CD8-positive, alpha-beta memory T cell (primary cell): Measurements from ENCODE around the gene CBFA2T3. TPM values are rescaled to one million over a fixed set of nuclear protein-coding genes. Genes with fewer than 3 reads are reported as not detected.

Experiments
- CTCF ChIA-PET: fragments of 350-600 bp; sonication (Branson Sonifier 250); formaldehyde crosslinking; loops from one replicate; lab custom pipeline; 2021; ENCODE audit warnings: antibody characterized with exemption; lab: Charles Lee
- POLR2A ChIA-PET: fragments of 350-600 bp; sonication (Branson Sonifier 250); formaldehyde crosslinking; loops from one replicate; lab custom pipeline; 2021; ENCODE audit warnings: antibody characterized with exemption; lab: Charles Lee
- DNase-seq, 5 donors: peaks; one replicate each; pipeline versions ENCODE4 v3.0.0 to v3.0.0-alpha.2; 2020 to 2022; ENCODE audit warnings: mixed read lengths in 1 of 5
- H3K27ac ChIP-seq: one replicate; pipeline ENCODE4 v1.7.0; 2013; ENCODE audit warnings: low read depth, mild to moderate bottlenecking, low read length, moderate library complexity
- H3K27me3 ChIP-seq: 2 replicates; pipeline ENCODE4 v1.7.0; 2013; ENCODE audit warnings: low read length, mild to moderate bottlenecking; ENCODE audit not compliant: insufficient read depth, poor library complexity, severe bottlenecking
- H3K36me3 ChIP-seq: 2 replicates; pipeline ENCODE4 v1.7.0; 2013; ENCODE audit warnings: mild to moderate bottlenecking, low read length, moderate library complexity; ENCODE audit not compliant: insufficient read depth
- H3K4me1 ChIP-seq: 2 replicates; pipeline ENCODE4 v1.7.0; 2013; ENCODE audit warnings: mild to moderate bottlenecking, low read length, moderate library complexity; ENCODE audit not compliant: insufficient read depth
- H3K4me3 ChIP-seq: 2 replicates; pipeline ENCODE4 v1.7.0; 2013; ENCODE audit warnings: mild to moderate bottlenecking, low read length
- H3K9me3 ChIP-seq: 2 replicates; pipeline ENCODE4 v1.7.0; 2013; ENCODE audit warnings: mild to moderate bottlenecking, low read length
- H3K27ac Mint-ChIP-seq, 8 donors: one replicate each; pipeline ENCODE4 v1.8.0; 2020 to 2021; ENCODE audit warnings: mixed read lengths in 8 of 8, mild to moderate bottlenecking in 6 of 8, inconsistent platforms in 3 of 8, moderate library complexity in 3 of 8
- H3K27me3 Mint-ChIP-seq, 2 donors: one replicate each; pipeline ENCODE4 v1.8.0; 2020 to 2021; ENCODE audit warnings: mixed read lengths in 2 of 2, mild to moderate bottlenecking in 1 of 2, moderate library complexity in 1 of 2
- H3K36me3 Mint-ChIP-seq, 3 donors: one replicate each; pipeline ENCODE4 v1.8.0; 2020 to 2021; ENCODE audit warnings: mixed read lengths in 3 of 3, inconsistent platforms in 1 of 3, mild to moderate bottlenecking in 1 of 3
- H3K4me1 Mint-ChIP-seq, 3 donors: one replicate each; pipeline ENCODE4 v1.8.0; 2020 to 2021; ENCODE audit warnings: mixed read lengths in 3 of 3, inconsistent platforms in 1 of 3, mild to moderate bottlenecking in 1 of 3
- H3K4me3 Mint-ChIP-seq, 7 donors: one replicate each; pipeline ENCODE4 v1.8.0; 2020 to 2021; ENCODE audit warnings: mixed read lengths in 7 of 7, mild to moderate bottlenecking in 6 of 7, moderate library complexity in 4 of 7, inconsistent platforms in 2 of 7
- H3K9me3 Mint-ChIP-seq, 5 donors: one replicate each; pipeline ENCODE4 v1.8.0; 2020 to 2022; ENCODE audit warnings: mixed read lengths in 5 of 5, mild to moderate bottlenecking in 3 of 5, moderate library complexity in 2 of 5, inconsistent platforms in 1 of 5
- polyA plus RNA-seq: library from polyadenylated mRNA; unstranded; fragments of 300-500 nt; fragmentation: Illumina TruSeq; gene quantifications from one replicate; pipeline ENCODE4 v1.2.3, GENCODE V29; 2021
- total RNA-seq, 2 experiments: library from RNA; stranded (reverse); gene quantifications; one replicate each; pipeline ENCODE4 v1.2.3, GENCODE V29; 2021

Gene CBFA2T3
- total and polyA plus RNA-seq, 3 experiments from 2014 or later, result 0.22 TPM; not detected in 2

DNA sequence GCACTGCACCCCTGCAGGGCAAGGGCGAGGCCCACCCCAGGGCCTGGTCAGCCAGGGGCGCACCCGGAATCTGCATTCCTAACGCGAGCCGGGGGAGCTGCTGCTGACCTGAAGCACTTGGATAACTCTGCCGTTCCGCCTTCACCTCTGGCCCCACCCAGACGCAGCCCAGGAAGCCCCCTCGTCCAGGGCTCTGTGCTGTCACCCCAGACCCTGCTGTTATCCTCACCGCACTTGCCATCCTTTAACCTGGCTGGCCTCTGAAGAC lies 97.3 kb downstream of the CBFA2T3 start:
- Mint-ChIP-seq H3K27me3 (peaks cover 1 to 3% of the 10 kb centered on the region in 2 donors), H3K27ac (no peak overlapping the region), H3K9me3 (no peaks in the 10 kb centered on the region), H3K4me3 (no peak overlapping the region), H3K4me1 (peaks cover 0 to 2% (median 0%) of the 10 kb centered on the region in 3 donors), H3K36me3 (no peaks in the 10 kb centered on the region)
- H3K4me3 ChIP-seq, result no peak overlapping the region
- H3K36me3 ChIP-seq, result no peaks in the 10 kb centered on the region
- CTCF ChIA-PET, result no interaction called here
- H3K27me3 ChIP-seq, result no peaks in the 10 kb centered on the region
- POLR2A ChIA-PET, result no interaction called here
- no peaks in the 10 kb centered on the region for H3K9me3 ChIP-seq
- H3K27ac ChIP-seq, result no peak overlapping the region
- no peak for DNase-seq
- H3K4me1 ChIP-seq, result no peaks in the 10 kb centered on the region

DNA sequence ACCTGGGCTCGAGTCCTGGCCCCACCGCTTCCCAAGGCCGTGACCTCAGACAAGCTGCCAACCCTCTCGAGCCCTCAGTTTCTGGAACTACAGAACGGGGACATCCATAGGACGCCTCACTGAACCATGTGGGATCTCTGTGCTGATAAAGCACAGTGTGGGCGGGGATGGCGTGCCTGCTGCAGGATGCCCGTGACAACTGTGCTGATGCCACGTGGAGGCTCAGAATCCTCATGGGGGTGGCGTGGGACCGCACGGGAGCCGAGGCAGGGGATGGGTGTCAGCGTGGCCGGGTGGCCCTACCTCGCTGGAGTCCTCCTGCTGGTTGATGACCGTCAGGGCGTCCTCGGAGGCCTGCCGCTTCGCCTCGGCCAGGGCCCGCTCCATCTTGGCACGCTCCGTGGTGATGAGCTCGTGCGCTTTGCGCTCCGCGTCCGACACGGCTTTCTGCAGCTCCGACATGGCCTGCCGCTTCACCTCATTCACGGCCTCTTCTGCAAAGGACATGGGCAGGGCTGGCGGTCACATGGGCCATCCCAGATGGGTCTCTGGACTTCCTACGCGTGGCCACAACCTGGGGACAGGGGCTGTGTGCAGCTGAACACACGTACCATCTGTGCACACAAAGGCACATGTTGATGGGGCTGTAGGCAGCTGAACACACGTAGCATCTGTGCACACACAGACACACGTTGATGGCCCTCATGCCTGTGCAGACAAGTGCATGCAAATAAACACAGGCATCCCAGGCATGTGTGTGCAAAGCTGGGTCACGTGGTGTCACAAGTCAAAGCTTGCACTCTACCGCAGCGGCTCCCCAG lies 97.8 kb downstream of the CBFA2T3 start:
- CTCF ChIA-PET, result no interaction called here
- Histone ChIP-seq H3K4me1 (no peaks in the 10 kb centered on the region), H3K27ac (no peak overlapping the region), H3K4me3 (no peak overlapping the region), H3K9me3 (no peaks in the 10 kb centered on the region), H3K36me3 (no peaks in the 10 kb centered on the region), H3K27me3 (no peaks in the 10 kb centered on the region)
- DNase-seq, result no peak
- Mint-ChIP-seq H3K4me3 (no peak overlapping the region), H3K9me3 (no peaks in the 10 kb centered on the region), H3K4me1 (peaks cover 0 to 2% (median 0%) of the 10 kb centered on the region in 3 donors), H3K27me3 (peaks cover 1 to 3% of the 10 kb centered on the region in 2 donors), H3K27ac (no peak overlapping the region), H3K36me3 (no peaks in the 10 kb centered on the region)
- POLR2A ChIA-PET, result no interaction called here

DNA sequence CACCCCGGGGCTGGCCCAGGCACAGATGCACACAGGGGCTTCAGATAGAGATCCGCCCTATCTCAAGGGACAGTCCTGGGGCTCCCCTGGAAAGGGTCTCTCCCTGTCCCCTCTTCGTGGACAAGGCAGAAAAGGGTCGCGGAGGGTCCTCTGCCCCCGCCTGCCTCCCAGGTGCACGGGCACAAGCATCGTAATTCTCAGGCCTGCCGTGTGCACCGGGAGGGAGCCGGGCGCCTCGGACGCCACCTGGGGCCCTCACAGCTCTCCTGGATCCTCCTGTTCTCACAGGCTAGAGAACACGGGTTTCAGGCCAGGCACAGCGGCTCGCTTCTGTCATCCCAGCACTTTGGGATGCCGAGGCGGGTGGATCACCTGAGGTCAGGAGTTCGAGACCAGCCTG lies 98.7 kb downstream of the CBFA2T3 start:
- Mint-ChIP-seq H3K27ac (no peak overlapping the region), H3K4me1 (peaks cover 0 to 2% (median 0%) of the 10 kb centered on the region in 3 donors), H3K4me3 (no peak overlapping the region), H3K36me3 (no peaks in the 10 kb centered on the region), H3K9me3 (no peaks in the 10 kb centered on the region), H3K27me3 (peaks cover 1 to 3% of the 10 kb centered on the region in 2 donors)
- no peaks in the 10 kb centered on the region for H3K4me1 ChIP-seq
- no peaks in the 10 kb centered on the region for H3K36me3 ChIP-seq
- no peak overlapping the region for H3K4me3 ChIP-seq
- ChIA-PET POLR2A (no interaction called here), CTCF (no interaction called here)
- H3K9me3 ChIP-seq, result no peaks in the 10 kb centered on the region
- H3K27me3 ChIP-seq, result no peaks in the 10 kb centered on the region
- no peak overlapping the region for H3K27ac ChIP-seq
- no peak for DNase-seq

DNA sequence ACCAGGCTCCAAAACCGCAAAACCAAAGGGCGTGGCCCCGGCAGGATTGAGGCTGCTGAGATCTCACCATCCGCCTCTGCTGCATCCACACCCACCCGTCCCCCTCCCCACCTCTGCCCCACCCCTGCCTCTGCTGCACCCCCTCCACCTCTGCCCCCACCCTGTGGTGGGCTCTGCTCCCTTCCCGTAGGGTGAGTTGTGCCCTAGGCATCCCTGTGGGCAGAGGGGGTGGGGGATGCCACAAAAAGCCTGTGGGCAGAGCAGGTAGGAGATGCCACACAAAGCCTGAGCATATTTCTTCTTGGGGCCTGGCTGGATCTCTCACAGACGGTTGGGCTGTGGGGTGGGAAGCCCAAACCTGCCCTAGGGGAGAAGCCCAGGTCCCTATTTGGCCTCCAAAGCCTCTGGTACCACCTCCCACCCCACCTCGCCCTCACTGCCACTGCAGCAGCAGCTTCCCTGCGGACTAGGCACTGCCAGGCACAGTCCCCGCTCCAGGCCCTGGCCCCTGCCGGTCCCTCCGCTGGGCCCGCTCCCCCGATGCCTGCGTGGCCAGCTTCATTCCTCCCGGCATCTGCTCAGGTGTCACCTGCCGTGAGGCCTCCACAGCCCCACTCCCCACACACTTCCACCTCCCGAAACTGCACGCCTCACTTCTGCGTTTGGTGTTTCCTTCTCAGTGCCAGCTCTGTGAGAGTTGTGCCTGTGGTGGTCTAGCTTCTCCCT lies 99.3 kb downstream of the CBFA2T3 start:
- no peaks in the 10 kb centered on the region for H3K9me3 ChIP-seq
- Mint-ChIP-seq H3K9me3 (no peaks in the 10 kb centered on the region), H3K4me1 (peaks cover 0 to 2% (median 0%) of the 10 kb centered on the region in 3 donors), H3K27ac (no peak overlapping the region), H3K36me3 (no peaks in the 10 kb centered on the region), H3K27me3 (peaks cover 1 to 7% of the 10 kb centered on the region in 2 donors), H3K4me3 (no peak overlapping the region)
- no peak overlapping the region for H3K27ac ChIP-seq
- ChIA-PET POLR2A (no interaction called here), CTCF (no interaction called here)
- no peak for DNase-seq
- H3K36me3 ChIP-seq, result no peaks in the 10 kb centered on the region
- no peaks in the 10 kb centered on the region for H3K4me1 ChIP-seq
- no peak overlapping the region for H3K4me3 ChIP-seq
- H3K27me3 ChIP-seq, result no peaks in the 10 kb centered on the region

DNA sequence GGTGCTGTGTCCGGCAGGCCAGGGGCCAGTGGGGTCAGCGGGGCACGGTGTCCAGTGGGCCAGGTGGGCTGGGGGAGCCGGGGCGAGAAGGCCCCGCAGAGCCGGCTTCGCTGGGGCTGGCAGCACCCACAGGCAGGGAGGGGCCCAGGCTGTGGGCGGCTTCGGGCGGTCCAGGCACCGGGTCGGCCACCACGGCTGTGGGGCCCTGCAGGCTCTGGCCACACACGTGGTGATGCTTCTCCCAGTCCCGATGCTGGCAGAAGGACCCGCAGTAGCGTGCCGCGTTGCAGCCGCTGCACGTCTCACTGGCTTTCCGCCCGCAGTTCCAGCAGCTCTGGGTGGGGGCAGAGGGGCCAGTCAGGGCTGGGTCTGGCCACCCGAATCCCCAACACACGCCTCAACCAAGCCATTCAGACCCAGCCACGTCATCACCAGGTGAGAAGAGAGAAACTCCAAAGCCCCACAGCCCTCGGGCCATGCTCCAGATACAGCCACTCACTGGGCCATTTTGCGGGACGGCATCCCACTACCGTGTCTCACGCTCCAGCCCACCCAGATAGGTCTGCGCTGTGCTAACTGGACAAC lies 100.0 kb downstream of the CBFA2T3 start:
- Mint-ChIP-seq H3K36me3 (no peaks in the 10 kb centered on the region), H3K4me1 (no peaks in the 10 kb centered on the region), H3K4me3 (no peak overlapping the region), H3K27me3 (peaks cover 1 to 7% of the 10 kb centered on the region in 2 donors), H3K27ac (no peak overlapping the region), H3K9me3 (no peaks in the 10 kb centered on the region)
- H3K27ac ChIP-seq, result no peak overlapping the region
- H3K9me3 ChIP-seq, result no peaks in the 10 kb centered on the region
- ChIA-PET POLR2A (no interaction called here), CTCF (no interaction called here)
- no peaks in the 10 kb centered on the region for H3K27me3 ChIP-seq
- H3K4me3 ChIP-seq, result no peak overlapping the region
- H3K36me3 ChIP-seq, result no peaks in the 10 kb centered on the region
- no peaks in the 10 kb centered on the region for H3K4me1 ChIP-seq
- DNase-seq, result no peak

DNA sequence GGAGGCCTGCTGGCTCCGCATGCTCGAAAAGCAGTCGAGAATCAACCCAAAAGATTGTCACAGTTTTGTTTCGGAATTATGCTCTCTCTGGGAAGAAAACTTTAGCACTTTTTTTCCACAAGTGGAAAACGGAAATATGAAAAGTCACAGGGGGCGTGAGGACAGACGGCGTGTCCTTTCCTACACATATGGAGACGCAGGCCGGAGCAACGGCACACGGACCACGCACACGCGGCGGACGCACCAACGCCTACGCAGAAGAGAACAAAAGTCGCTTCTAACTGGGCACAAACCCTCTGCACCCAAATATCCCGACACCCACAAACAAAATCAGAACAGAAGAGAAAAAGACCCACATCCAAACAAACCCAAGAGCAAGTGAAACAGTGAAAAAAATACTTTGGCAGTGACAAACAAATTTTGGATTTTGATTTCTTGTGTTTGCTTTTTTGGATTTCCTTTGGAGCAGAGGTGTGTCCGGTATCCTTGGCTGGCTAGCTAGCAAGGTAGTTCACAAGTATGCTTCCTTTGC lies 101.2 kb downstream of the CBFA2T3 start:
- ChIA-PET CTCF (no interaction called here), POLR2A (no interaction called here)
- Histone ChIP-seq H3K36me3 (no peaks in the 10 kb centered on the region), H3K27me3 (peaks cover 6% of the 10 kb centered on the region), H3K4me3 (no peak overlapping the region), H3K27ac (no peak overlapping the region), H3K4me1 (no peaks in the 10 kb centered on the region), H3K9me3 (no peaks in the 10 kb centered on the region)
- Mint-ChIP-seq H3K27me3 (peaks cover 3 to 14% of the 10 kb centered on the region in 2 donors), H3K4me3 (no peak overlapping the region), H3K9me3 (no peaks in the 10 kb centered on the region), H3K36me3 (no peaks in the 10 kb centered on the region), H3K27ac (no peak overlapping the region), H3K4me1 (no peaks in the 10 kb centered on the region)
- DNase-seq, result no peak

DNA sequence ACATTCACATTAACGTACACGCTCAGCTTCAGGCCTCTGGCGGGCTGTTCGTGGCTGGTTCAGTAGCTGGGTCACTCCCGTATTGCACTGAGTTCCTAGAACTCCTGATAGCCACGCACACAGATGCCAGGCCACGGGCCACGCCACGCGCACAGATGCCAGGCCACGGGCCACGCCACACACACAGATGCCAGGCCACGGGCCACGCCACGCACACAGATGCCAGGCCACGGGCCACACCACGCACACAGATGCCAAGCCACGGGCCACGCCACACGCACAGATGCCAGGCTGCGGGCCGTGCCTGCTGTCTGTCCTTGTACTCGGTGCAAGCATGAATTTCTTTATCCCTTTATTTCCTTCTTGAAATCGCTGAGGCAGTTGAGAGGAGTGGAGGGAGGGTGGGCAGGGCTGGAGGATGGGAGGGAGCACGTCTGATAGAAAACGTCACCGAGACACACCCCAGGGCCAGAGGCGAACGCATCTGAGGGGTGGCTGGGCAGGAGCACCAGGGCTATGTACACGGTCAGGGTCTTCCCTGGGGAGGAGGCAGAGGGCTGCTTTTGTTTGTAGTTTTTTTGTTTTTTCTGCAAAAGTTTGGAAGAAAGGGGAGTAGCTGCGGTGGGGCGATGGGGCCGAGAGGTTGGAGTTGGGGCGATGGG lies 101.9 kb downstream of the CBFA2T3 start:
- Mint-ChIP-seq H3K4me1 (peaks cover 0 to 3% (median 0%) of the 10 kb centered on the region in 3 donors), H3K9me3 (no peaks in the 10 kb centered on the region), H3K4me3 (no peak overlapping the region), H3K27me3 (peaks cover 3 to 20% of the 10 kb centered on the region in 2 donors), H3K27ac (no peak overlapping the region), H3K36me3 (no peaks in the 10 kb centered on the region)
- H3K27ac ChIP-seq, result no peak overlapping the region
- POLR2A ChIA-PET, result no interaction called here
- no peaks in the 10 kb centered on the region for H3K4me1 ChIP-seq
- CTCF ChIA-PET, result no interaction called here
- H3K27me3 ChIP-seq, result peaks cover 6% of the 10 kb centered on the region
- no peak for DNase-seq
- H3K9me3 ChIP-seq, result no peaks in the 10 kb centered on the region
- no peaks in the 10 kb centered on the region for H3K36me3 ChIP-seq
- H3K4me3 ChIP-seq, result no peak overlapping the region
